HG03139 (cell line): ENCODE data around the gene POLD2.
"Not testable (repeated sequence)": the region's sequence is repeated elsewhere in the genome, so short reads cannot be mapped to it uniquely, and the experiment has no call there.

Source experiments
- ATAC-seq: cut with Tn5 transposase; IDR thresholded peaks from one replicate; pipeline ENCODE4 v1.9.1; 2021; ENCODE audit not compliant: unreplicated experiment

Gene POLD2

GRCh38 chr7:44123190-44124003 lies at the start of gene POLD2:
TSS of gene POLD2 (minus strand) at chr7:44123548. CDS start at chr7:44122053, 1,495 bp downstream.
- peak; percentile 98 for ATAC-seq

DNA sequence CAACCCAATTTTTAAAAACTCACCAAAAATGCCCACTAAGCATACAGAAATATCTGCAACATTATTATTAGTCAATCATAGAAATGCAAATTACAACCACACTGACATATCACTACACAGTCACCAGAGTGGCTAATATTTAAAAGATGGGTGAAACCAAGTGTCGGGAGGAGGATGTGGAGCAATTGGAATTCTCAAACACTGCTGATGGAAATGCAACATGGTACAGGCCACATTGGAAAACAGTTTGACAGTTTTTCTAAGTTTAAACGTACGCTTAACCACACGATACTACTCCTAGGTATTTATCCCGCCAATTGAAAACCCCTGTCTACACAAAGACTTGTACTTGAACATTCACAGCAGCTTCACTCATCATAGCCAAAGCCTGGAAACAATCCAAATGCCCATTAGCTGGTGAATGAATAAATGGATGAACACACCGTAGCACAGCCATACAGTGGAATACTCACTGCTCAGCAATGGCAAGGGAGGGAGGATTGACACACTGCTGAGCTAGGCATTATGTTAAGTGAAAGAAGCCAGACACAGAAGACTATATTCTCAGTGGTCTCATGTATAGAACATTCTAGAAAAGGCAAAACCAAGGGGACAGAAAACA lies 49.6 kb upstream of the POLD2 start:
- ATAC-seq: no peak

- no peak for ATAC-seq
Observed at GRCh38 chr7:44172352-44172751, 49.0 kb upstream of the POLD2 start.

- ATAC-seq: not testable (repeated sequence)
Observed at GRCh38 chr7:44171901-44172300, 48.6 kb upstream of the POLD2 start.

DNA sequence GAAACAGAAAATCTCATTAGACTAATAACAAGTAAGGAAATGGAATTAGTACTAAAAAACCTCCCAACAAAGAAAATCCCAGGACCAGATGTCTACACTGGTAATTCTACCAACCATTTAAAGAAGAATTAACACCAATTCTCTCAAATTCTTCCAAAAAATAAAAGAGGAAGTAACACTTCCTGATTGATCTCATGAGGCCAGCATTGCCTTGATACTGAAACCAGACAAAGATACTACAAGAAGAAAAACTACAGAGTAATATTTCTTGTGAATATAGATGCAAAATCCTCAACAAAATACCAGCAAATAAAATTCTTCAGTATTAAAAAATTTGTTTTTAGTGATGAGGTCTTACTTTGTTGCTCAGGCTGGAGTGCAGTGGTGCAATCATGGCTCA lies 44.6 kb upstream of the POLD2 start:
- no peak for ATAC-seq

- no peak for ATAC-seq
Observed at GRCh38 chr7:44163591-44163990, 40.2 kb upstream of the POLD2 start.

- ATAC-seq: no peak
Observed at GRCh38 chr7:44162785-44163395, 39.5 kb upstream of the POLD2 start.

- no peak for ATAC-seq
Observed at GRCh38 chr7:44162179-44162578, 38.8 kb upstream of the POLD2 start.

DNA sequence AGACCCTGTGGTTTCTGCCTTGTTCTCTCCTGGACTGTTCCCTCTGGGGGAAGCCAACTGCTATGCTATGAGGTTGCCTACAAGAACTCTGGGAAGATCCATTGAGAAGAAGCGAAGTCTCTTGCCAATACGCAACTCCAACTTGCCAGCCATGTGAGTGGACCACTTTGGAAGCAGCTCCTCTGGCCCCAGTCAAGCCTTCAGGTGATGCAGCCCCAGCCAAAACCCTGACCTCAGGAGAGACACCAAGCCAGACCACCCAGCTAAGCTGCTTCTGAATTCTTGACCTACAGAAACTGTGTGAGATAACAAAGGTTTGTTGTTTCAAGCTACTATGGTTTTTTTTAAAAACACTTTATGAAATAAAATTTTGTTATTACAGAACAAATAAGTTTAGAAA lies 38.0 kb upstream of the POLD2 start:
- ATAC-seq: no peak

DNA sequence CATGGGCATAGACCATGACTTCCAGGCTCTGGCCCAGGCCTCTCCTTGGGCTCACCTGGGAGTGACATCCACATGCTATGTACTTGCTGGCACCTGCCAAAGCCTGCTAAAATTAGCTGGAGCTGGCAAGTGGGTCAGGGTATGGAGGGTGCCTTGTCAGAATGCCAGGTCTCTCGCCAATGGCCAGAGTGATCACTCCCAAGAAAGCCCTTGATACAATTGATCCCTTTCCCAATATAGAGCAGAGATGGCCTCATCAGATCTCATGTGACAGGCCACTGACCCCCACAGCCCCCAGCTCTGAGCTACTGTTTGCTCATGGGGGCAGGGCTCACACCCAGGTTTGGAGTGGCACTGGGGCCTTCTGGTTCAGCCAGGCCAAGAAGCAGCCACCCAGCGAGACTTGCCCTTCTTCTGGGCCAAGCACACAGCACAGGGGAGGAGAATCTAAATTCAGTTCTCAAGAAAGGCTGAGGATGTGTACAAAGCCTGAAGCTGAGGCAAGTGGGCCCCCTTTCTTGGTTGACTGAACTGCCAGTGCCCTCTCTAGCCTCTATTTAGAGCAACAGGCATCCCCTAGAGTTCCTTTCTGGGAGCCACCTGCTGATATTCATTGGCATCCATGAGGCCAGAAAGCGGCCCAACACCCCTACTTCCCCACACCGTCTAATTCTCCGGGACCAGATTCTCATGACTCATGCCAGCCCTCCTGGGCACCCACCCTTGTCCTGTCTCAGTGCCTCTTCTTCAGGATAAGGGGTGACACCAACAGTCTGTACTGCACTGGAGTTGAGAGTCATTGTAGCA lies 36.7 kb upstream of the POLD2 start:
- no peak for ATAC-seq

GRCh38 chr7:44158873-44159631 lies 35.7 kb upstream of the POLD2 start:
- ATAC-seq: no peak

- ATAC-seq: no peak
Observed at GRCh38 chr7:44158096-44158872, 34.9 kb upstream of the POLD2 start.

- ATAC-seq: no peak
Observed at GRCh38 chr7:44157116-44158080, 34.0 kb upstream of the POLD2 start.

- no peak for ATAC-seq
Observed at GRCh38 chr7:44156453-44157010, 33.2 kb upstream of the POLD2 start.

GRCh38 chr7:44155191-44156185 lies 32.1 kb upstream of the POLD2 start:
- ATAC-seq: no peak

DNA sequence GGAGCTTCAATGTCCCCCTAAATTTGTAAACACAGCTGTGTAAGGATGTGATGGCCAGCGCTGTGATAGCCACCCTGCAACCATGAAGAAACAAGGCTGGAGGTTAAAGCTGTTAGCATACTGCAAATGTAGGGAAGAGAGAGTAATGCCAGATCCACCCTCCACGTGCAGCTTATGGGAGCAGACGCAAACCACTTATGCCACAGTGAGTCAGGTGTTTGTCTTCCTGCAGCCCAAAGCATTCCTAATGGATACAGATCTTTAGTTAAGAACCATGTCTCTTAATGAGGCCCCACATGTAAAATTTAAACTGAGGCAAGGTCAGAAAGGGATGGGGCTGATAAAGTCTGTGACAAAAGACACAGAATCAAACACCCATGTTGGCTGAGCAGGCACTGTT lies 31.4 kb upstream of the POLD2 start:
- no peak for ATAC-seq

- ATAC-seq: no peak
Observed at GRCh38 chr7:44153948-44154335, 30.6 kb upstream of the POLD2 start.
